NCI-H2107 treated with DMSO at 0.1 percent for 48 hours (cell line): ENCODE results near the gene ESRP2.

Experiments used
- DNase-seq: peaks from one replicate; lab custom pipeline; 2025; ENCODE audit not compliant: unreplicated experiment; lab: John Stamatoyannopoulos, UW

ESRP2 gene

DNA sequence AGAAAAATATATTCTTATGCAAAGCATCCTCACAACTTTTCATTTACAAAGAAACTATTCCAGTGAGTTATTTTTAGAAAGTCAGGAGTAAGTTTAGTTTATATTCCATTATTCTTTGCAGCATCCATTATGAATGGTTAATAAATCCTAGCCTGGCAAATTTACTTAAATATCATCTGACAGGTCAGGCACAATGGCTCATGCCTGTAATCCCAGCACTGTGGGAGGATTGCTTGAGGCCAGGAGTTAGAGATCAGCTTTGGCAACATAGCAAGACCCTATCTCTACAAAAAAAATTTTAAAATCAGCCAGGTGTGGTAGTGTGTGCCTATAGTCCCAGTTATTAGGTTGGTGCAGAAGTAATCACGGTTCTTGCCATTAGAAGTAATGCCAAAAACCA is 12.9 kb downstream of the ESRP2 start:
- no peak for DNase-seq

DNA sequence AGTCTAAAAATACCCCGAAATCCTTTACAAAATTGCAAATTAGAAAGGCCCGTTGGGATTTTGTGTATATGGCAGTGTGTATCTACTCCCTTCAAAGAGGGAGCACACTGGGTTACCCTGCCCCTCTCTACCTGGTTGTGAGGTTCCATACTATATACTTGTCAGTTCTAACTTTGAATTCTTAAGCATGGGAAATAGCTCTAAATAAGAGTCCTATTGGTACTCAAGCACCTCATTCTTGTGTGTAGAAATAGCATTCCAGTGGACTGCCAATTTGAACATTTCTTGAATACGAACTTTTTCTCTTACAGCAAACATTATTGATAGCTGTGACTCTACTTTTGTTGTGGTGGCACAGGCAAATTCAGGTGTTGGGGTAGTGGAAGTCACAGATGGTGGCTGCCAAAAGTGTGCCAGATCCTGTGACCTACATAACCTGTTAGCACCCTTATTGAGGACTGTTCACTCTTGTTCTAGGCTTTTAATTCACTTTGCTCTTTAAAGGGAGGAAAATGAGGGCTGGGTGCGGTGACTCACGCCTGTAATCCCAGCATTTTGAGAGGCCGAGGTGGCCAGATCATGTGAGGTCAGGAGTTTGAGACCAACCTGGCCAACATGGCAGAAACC is 16.1 kb downstream of the ESRP2 start:
- DNase-seq = no peak

DNA sequence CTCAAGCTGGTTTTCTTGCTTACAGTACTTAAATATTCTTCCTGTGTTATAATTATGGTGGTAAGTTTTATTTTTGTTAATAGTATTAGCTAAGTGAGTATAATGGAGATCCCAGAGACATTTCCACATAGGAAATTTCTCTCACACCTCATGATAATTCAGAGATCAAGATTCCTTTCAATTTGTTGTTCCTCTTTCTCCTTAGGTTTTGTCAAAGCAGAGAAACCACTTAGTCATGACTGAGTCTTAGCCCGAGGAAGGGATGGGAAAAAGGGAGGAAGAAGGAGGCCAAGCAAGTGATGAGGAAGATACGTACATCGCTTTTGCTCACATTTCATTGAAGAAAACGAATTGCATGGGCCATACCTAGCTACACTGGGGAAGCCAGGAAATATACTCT is 18.4 kb downstream of the ESRP2 start:
- DNase-seq = no peak

DNA sequence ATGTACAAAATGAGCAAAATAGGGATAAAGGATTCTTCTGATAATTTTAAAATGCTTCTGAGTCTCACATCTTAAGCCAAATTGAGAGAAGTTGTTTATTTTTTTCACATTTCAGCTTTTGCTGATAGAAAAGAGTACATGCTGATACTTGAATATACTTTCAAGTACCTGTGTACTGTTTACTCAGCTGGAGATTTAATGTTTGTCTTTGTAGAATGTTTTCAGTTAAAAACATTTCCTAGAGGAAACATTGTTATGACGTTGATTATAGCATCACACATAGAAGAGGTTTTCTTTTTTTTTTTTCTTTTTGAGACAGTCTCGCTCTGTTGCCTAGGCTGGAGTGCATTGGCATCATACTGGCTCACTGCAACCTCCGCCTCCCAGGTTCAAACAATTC is 19.7 kb downstream of the ESRP2 start:
- DNase-seq = no peak

DNA sequence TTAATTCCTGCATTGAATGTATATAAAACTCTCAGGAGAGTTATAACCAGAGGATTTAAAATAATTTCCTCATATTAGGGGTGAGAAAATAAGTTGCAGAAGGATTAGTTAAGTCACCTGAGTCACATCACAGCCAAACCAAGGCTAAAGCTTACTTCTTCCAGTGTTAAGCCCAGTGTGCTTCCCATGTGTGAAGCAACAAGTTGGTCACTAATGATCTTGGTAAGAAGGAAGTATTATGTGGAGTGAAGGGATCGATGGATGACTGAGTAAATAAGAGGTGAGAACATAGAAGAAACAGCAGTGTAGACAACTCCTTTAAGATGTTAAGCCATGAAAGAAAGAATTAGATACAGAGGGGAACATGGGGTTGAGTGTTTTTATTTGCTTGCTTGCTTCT is 20.6 kb downstream of the ESRP2 start:
- no peak for DNase-seq

DNA sequence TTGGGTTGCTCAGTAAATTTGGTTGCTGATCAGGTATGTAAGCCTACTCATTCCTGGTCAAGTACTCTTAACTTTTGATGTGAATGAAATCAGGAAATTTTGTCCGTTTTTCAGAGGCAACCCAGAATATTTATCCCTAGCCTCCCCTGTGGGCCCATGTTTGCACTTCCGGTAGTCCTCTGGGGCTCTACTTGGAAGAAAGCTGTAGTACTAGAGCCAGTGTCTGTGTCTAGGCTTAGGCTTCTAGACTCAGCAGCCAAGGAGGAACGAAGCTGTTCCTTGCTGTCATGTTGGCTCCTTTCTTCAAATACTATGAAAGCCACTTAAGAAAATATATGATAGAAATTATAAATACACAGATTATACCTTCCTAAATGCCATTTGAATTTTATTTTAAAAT is 21.2 kb downstream of the ESRP2 start:
- DNase-seq = no peak

DNA sequence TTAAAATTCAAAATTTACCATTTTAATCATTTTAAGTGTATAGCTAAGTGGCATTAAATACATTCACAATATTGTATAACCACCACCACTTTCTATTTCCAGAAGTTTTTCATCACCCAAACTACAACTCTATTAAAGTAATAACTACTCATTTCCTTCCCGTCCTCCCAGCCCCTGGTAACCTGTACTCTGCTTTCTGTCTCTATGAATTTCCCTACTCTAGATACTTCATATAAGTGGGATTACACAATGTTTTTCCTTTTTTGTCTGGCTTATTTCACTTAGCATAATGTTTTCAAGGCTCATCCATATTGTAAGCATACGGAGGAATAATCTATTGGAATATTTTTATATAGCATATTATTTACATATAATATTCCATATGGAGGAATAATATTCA is 29.7 kb downstream of the ESRP2 start:
- no peak for DNase-seq

DNA sequence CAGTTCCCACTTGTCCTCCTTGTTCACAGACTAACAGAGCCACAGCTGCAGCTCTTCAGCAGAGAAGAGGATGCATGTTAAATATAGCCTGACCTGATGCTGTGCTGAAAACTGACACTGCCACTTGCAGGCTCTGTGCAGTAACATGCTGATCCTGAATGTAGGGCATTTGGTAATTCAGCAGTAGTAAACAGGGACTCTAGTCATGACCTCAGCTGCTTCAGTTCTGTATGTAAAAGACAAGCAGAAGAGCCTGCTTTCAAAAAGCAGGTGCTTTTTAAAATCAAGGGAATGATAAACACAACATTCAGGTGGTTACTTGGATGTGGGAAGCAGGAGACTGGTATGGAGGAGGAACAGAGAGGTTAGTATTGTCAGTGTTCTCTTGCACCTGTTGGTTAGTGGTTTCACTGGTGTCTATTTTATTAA is 33.8 kb downstream of the ESRP2 start:
- peak; percentile 98 for DNase-seq

DNA sequence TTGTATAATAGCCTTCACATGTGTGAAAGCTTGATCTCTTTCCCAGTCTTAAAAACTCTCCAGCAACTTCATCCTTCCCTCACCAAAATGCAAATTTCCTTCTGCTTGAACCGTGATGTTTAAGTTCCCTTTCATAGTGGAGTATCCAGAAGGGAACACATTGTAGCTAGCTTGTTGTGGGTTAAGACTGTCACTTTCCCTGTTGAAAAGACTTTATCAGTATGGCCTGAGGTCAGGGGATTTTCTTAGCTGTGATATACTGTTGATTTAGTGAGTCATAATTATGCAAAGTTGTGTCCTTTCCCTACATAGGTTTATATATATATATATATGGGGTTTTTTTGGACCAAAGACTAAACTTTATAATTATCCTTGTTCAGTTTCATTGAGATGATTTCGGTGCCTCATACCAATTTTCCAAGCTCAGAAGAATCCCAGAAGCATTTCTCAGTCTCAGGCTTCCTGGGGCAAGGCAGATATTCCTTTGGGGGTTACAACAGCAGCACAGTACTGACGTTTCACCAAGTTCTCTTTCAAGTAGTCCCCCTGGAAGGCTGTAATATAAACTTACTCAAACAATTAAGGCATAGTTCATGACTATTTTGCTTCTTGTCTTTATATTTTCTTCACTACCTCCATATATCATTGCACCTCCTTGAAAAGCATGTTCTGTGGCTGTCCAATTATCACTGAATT is 35.7 kb downstream of the ESRP2 start:
- DNase-seq = no peak

DNA sequence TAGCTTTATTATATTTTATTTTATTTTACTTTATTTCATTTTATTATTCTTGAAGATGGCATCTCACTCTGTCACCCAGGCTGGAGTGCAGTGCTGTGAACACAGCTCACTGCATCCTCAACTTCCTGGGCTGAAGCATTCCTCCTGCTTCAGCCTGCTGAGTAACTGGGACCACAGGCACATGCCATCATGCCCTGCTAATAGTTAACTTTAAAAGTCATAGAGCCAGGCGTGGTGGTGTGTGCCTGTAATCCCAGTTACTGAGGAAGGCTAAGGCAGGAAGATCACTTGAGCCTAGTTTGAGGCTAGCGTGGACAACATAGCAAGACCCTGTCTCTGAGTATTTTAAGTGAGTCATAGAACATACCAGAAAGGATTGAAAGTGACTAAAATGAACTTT is 38.7 kb downstream of the ESRP2 start:
- no peak for DNase-seq

DNA sequence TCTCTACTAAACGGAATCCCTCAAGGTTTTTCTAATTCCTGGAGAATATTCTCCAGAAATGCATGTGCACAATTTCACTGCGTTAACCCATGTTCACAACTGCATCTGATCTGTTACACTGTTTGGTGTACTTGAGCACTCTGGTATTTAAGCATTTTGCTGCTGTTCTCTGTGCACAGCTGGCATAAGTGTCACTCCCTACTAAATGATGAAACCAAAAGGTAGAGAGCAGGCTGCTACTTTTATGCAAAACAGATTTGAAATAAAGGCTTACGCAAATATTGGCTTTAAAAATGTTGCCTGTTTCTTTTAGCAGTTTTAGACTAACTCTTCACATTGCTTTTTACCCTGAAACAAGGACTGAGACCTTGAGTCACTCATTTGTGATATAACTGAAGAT is 41.7 kb downstream of the ESRP2 start:
- no peak for DNase-seq

DNA sequence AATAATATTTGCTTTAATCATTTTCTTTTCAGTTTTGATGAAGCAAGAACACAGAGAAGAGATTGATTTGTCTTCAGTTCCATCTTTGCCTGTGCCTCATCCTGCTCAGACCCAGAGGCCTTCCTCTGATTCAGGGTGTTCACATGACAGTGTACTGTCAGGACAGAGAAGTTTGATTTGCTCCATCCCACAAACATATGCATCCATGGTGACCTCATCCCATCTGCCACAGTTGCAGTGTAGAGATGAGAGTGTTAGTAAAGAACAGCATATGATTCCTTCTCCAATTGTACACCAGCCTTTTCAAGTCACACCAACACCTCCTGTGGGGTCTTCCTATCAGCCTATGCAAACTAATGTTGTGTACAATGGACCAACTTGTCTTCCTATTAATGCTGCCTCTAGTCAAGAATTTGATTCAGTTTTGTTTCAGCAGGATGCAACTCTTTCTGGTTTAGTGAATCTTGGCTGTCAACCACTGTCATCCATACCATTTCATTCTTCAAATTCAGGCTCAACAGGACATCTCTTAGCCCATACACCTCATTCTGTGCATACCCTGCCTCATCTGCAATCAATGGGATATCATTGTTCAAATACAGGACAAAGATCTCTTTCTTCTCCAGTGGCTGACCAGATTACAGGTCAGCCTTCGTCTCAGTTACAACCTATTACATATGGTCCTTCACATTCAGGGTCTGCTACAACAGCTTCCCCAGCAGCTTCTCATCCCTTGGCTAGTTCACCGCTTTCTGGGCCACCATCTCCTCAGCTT is 45.0 kb downstream of the ESRP2 start:
- no peak for DNase-seq

DNA sequence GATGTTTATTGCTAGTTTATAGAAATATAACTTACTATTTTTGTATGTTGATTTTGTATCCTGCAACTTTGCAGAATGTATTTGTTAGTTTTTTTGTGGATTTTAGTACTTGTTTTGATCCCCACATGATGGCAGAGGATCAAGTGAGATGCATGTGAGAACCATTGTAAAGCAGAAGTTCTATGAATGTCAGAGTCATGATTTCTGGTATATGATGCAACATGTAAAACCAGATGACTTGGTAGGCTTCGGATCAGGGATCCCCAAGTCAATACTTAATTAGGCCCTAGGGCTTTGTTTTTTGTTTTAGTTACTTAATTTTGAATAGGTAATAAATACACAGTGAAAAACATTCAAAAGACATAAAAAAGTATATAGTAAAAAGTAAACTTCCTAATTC is 45.8 kb downstream of the ESRP2 start:
- DNase-seq = no peak

DNA sequence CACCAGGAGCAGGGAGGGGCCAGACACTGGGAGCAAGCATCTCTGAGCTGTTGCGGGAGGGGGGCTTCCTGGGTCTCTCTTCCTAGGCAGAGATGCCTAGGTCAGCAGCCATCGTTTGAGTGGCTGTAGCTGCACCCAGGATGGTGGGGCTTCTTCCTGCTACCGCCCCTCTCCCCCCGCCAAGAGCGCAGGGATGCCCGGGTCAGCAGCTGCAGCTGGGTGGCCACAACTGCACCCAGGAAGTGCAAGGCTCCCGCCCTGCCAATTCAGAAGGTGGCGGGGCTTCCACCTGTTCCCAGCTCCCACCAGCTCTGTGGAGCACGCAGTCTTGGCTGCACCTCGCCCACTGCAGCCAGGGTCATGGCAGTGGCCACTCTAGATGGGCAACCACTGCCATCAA is 47.8 kb downstream of the ESRP2 start:
- DNase-seq = no peak

DNA sequence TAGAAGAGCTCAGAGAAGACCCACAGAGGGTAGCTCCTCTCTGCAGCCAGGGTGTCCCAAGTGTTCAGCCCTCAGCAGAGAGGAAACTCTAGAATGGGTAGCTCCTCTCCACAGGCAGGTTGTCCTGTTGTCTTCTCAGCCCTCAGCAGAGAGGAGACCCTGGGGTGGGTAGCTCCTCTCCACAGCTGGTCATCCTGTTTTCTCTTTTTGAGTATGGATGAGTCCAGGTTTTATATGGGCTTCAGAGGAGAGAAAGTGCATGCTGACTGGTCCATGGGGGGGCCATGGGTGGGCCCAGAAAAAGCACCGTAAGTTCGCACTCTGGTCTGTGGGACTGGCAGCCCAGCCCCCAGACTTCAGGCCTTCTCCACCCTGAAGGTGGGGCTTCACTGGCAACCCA is 48.4 kb downstream of the ESRP2 start:
- DNase-seq = no peak

DNA sequence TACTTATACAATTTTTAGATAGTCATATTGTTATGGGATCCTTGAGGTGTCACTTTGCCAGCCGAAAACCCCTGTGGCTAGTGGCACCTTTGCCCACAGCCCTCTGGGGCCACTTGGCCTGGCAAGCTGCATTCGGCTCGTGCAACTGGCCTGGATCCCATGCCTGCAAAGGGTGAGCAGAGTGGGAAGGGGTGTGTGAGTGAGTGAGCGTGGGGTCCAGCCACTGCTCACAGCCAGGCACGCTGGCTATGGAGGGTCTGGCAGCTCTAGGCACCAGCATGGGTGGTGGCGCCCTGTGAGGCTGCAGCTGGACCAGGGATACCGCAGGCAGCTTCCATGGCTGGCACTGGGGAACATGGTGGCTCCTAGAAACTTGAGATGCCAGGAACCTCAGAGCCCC is 49.0 kb downstream of the ESRP2 start:
- no peak for DNase-seq

DNA sequence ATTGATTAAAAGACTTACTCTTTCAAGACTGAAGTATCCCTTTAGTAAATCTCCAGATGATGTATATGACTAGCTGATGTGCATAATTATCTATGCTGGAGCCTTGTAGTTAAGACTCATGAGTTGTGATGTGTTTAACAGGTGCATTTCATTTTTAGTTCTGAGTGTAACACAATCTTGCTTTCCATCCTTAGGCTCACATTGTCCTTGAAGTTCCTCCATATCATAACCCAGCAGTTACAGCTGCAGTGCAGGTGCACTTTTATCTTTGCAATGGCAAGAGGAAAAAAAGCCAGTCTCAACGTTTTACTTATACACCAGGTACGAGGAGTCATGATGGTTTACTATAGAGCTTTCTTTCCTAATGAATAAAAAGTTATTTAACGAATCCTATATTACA is 52.9 kb downstream of the ESRP2 start:
- DNase-seq = peak; percentile 15

DNA sequence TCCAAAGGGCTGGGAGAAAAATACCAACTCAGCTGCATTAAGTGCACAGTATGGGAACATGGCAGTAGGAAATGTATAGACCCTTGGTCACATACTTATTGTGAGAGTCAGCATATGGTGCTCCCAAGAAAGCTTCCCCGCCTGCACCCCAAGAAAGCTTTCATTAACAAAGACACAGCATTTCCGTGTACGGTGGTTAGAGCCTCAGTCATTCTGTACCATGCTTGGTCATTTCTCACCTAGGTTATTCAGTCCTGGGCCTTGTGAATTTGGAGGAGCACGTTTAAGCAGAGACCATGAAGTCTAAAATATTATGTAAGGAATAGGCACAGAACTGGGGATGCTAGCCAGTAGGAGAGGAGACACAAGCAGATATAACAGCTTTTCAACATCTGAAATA is 56.1 kb downstream of the ESRP2 start:
- no peak for DNase-seq

DNA sequence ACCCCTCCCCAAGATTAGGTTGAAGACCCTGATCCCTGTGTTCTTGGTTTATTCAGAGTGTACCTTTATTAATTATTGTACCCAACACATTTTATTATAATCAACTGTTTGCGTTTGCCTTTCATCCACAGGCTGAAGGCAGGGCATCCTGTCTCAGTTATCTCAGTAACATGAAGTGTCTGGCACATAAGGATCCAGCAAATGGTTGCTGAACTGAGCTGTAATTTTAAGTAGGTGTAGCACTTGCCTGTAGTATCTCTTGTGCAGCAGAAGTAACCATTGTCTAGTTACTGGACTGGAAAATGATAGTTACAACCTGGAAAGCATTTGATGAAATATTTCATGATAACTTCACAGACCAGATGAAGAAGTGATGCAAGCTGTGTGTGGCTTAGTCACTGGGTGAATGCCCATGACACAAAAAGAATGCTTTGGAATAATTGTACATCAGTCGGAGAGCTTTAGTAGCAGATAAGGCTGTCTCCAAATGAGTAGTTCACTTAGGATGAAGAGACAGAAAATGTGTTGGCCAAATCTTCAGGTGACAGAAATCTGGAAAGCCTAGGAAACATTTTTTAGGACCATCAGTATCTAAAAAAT is 56.6 kb downstream of the ESRP2 start:
- no peak for DNase-seq
